Activated CD8-positive, alpha-beta memory T cell treated with anti-CD3 and anti-CD28 coated beads, Interleukin-2, amount 50 U/mL, for 24 hours (primary cell): ENCODE measurements around the gene PRR12.

Experiments used
- DNase-seq: peaks from one replicate; pipeline ENCODE4 v3.0.0-alpha.2; 2020; ENCODE audit errors: extremely low read depth

Gene PRR12

GRCh38 chr19:49592486-49593232, 1.7 kb downstream of the PRR12 start:
- no peak for DNase-seq

DNA sequence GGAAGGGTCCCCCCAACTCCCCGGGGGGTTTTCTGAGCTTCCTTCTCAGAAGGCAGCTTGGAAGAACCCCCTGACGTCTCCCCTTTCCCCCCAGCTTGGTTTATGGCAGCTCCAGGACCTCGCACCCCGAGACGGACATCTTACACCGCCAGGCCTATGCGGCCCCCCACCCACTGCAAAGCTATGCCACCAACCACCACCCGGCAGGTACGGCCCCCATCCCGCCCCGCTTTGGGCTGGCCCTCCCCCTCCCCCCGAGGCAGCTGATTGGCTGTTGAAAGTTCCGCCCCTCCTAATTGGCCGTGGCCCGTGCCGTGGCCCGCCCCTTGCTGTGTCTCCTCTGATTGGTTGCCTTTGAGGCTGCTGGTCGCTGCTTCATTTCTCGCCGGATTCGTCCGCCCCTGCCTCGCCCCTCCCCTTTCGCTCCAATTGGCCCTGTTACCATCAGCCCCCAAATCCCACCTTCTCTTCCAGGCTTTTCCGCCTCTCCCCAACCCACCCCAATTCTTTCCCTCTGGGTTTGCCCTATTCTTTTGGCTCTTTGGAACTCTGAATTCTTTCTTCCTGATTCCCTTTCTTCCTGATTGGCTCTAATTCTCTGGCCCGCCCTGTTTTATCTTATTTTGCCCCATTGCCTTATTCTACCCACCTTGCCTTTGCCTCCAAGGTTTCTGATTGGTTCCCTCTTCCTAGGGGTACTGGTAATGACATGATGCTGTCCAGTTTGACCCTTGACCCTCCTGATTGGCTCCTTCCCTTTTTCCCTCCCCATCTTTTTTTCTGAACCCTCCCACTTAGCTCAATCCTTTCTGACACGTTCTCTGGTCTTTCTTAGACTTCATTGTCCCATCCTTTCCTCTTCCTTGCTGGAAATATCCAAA, 2.5 kb downstream of the PRR12 start:
- peak; percentile 80 for DNase-seq

DNA sequence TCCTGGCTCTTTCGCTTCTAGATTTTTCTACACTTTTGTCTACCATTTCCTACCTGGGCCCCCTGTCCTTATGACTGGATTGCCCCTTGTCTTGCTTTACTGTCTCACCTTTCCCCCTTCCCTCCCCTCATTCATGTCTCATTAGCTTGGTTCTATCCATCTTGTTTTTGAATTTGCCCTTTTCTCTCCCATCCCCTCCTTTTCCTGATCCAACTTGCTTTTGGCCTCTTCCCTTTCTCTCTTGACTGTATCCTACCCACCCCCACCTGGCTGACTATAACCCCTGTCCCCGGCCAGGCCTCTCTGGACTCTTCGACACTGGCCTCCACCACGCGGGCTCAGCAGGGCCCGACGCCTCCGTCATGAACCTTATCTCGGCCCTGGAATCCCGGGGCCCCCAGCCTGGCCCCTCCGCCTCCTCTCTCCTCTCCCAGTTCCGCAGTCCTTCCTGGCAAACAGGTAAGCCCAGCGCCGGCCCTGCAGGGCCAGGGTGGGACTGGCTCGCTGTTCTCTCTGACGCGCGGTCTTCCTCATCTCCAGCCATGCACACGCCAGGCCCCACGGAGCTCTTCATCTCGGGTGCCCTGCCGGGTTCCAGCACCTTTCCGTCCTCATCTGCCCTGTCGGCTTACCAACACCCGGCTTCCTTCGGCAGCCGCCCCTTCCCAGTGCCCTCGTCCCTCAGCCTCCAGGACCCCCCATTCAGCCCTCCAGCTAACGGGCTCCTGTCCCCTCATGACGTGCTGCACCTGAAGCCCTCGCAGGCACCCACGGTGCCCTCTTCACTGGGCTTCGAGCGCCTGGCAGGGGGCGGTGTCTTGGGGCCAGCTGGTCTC, 3.4 kb downstream of the PRR12 start:
- no peak for DNase-seq

DNA sequence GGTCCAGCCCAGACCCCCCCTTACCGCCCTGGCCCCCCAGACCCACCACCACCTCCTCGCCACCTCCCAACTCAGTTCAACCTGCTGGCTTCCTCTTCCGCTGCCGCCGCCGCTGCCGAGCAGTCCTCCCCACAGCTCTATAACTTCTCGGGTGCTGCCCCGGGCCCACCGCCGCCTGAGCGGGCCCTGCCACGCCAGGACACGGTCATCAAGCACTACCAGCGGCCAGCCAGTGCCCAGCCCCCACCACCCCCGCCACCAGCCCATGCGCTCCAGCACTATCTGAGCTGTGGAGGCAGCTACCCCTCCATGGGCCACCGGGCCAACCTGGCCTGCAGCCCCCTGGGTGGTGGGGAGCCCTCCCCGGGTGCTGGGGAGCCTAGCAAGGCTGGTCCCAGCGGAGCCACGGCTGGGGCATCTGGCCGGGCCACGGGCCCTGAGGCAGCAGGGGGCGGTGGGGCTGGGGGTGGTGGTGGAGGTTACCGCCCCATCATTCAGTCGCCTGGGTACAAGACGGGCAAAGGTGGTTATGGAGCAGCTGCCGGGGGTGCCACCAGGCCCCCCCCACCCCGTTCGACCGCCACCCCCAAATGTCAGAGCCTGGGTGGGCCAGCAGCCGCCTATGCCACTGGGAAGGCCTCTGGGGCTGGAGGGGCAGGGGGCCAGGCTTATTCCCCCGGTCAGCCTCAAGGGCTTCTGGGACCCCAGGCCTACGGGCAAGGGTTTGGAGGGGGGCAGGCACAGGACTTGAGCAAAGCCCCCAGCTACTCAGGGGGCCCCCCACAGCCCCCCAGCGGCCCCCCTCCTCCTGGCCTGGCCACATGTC, 4.2 kb downstream of the PRR12 start:
- no peak for DNase-seq

DNA sequence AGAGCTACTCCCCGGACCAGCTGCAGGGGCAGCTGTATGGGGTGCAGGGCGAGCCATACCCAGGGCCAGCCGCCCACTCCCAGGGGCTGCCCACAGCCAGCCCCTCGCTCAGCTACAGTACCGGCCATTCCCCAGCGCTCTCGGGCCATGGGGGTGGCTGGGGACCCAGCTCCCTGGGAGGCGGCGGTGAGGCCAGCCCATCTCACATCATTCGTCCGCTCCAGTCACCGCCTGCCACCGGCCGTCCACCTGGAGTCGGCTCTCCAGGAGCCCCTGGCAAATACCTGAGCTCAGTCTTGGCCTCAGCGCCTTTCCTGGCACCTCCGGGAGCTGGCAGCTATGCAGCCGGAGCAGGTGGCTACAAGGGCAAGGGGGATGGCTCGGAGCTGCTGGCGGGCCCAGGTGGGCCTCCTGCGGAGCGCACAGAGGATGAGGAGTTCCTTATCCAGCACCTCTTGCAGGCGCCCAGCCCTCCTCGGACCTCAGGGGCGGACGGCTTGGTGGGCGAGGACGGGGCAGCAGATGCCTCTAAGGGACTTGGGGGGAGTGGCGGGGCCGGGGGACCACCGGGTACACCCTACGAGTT, 4.9 kb downstream of the PRR12 start:
- DNase-seq, result no peak

DNA sequence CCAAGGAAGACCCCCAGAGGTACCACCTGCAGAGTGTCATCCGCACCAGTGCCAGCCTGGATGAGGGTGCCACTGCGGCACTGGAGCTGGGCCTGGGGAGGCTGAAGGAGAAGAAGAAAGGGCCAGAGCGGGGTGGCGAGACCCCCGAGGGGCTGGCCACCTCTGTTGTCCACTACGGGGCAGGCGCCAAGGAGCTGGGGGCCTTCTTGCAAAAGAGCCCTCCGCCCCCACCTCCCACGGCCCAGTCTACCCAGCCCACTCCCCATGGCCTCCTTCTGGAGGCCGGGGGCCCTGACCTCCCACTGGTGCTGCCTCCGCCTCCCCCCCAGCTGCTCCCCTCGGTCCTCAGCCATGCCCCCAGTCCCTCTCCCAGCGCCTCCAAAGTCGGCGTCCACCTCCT, 5.4 kb downstream of the PRR12 start:
- no peak for DNase-seq

DNA sequence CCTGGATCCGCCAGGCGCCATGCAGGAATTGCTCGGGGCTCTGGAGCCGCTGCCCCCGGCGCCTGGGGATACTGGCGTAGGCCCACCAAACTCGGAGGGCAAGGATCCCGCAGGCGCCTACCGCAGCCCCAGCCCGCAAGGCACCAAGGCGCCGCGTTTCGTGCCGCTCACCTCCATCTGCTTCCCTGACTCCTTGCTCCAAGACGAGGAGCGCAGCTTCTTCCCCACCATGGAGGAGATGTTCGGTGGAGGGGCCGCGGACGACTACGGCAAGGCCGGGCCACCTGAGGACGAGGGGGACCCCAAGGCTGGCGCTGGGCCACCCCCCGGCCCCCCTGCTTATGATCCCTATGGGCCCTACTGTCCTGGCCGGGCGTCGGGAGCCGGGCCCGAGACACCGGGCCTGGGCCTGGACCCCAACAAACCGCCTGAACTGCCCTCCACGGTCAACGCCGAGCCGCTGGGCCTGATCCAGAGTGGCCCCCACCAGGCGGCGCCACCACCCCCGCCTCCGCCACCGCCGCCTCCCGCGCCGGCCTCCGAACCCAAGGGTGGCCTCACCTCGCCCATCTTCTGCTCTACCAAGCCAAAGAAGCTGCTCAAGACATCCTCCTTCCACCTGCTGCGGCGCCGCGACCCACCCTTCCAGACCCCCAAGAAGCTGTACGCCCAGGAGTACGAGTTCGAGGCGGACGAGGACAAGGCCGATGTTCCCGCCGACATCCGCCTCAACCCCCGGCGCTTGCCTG, 6.1 kb downstream of the PRR12 start:
- no peak for DNase-seq

DNA sequence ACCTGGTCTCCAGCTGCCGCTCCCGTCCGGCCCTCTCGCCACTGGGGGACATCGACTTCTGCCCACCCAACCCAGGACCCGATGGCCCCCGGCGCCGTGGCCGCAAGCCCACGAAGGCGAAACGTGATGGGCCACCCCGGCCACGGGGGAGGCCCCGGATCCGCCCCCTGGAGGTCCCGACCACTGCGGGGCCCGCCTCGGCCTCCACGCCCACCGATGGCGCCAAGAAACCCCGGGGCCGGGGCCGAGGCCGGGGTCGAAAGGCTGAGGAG, 6.7 kb downstream of the PRR12 start:
- DNase-seq, result no peak

DNA sequence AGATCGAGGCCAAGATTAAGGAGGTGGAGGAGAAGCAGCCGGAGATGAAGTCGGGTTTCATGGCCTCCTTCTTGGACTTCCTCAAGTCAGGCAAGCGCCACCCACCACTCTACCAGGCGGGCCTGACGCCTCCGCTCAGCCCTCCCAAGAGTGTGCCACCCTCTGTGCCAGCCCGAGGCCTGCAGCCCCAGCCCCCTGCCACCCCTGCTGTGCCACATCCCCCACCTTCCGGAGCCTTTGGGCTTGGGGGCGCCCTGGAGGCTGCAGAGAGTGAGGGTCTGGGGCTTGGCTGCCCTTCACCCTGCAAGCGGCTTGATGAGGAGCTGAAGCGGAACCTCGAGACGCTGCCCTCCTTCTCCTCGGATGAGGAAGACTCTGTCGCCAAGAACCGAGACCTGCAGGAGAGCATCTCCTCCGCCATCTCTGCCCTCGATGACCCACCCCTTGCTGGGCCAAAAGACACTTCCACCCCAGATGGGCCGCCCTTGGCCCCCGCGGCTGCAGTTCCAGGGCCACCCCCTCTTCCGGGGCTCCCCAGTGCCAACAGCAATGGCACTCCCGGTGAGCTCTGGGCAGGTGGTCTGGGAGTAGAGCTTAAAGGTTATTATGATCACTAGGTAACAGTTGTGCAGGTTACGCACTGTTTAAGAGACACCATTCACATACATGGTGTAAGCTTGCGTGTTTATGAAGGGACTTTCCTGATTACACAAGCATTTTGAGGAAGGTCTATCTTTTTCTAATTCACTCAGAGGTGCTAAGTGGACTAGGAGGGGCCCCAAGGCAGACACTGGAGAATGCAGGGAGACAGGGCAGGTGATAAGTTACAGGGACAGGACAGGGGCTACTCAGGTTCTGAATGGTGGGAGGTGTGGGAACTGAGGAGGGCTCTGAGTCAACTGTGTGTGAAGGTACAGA, 8.7 kb downstream of the PRR12 start:
- no peak for DNase-seq

GRCh38 chr19:49601482-49602038, 10.6 kb downstream of the PRR12 start:
- DNase-seq, result no peak

- DNase-seq, result no peak
Observed at GRCh38 chr19:49602806-49603205, 11.8 kb downstream of the PRR12 start.

DNA sequence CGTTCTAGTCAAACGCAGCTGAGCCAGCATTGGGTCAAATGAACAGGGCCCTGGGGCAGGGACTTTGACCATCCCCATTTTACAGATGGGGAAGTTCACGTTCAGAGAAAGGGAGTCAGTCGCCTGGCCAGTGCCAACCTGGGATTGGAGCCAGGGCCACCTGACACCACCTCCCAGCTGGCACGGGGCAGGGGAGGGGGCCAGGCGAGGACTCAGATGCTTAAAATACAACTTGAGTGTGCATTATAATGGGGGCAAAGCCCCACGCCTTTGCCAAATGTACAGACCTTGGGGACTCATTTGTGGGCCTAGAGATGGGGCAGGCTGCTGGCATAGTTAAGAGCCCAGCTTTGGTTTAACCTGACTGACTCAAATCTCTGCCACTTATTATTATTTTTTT, 14.6 kb downstream of the PRR12 start:
- DNase-seq, result no peak

DNA sequence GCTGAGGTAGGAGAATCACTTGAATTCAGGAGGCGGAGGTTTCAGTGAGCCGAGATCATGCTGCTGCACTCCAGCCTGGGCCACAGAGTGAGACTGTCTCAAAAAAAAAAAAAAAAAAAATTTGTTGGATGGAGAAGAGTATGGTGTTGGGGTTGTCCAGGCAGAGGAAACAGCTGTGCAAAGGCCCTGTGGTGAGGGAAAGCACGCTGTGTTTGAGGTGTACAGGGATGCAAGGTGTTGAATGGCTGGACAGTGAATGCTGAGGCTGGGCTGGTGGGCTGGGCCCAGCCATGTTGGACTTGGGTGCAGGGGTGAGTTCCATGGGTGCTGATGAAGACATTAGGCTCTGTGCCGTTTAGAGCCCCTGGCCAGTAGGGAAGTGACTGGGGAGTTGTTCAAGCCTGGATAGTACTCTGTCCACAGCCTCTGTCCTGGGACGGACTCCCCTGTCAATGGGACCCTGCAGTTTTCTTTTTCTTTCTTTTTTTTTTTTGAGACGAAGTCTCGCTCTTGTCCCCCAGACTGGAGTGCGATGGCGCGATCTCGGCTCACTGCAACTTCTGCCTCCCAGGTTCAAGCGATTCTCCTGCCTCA, 18.6 kb downstream of the PRR12 start:
- DNase-seq, result no peak

DNA sequence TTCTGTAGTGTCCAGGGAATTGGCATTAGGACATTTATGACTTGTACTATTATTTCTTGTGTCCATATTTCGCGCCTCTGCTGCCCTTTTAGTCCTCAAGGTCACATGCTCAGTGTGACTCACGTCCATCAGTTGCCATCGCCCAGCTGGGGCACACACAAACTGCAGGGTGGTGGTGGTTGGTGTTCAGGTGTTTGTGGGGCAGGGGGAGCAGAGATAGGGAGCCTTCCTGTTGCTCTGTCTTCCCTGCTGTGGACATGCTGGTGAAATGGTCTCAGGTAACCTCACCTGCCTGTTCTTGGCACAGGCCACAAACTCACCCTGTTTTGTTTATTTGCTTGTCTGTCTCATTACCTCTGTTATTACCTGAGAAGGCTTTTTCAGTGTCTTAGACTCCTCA, 22.4 kb downstream of the PRR12 start:
- DNase-seq, result no peak

DNA sequence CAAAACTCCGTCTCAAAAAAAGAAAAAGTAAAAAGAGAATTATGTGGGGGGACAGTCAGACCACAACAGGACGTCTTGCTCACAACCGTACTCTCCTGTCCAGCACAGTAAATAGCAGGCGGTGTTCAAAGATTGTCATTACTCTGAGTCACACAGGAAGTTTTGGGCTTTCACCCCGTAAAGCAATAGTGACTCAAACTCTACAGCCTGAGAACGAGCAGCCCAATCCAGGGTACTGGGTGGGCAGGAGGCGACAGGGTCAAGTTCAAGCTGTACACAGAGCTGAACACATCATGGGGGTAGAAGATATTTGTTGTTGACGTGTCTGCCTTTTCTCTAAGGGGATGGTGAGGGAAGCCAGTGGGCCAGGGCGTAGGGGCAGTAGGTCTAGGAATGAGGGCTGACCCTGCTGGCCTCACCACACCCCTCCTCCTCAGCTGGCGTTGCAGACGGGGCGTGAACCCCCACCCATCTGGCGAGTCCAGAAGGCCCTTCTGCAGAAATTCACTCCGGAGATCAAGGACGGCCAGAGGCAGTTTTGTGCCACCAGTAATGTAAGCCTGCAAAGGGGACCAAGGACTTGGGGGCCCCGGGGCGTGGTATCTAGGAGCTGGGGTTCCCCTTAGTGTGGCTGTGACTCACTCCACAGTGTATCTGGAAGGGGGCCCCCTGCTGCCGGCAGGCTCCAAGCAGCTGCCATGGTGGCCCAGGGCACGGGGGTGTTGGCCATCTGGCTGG, 23.3 kb downstream of the PRR12 start:
- no peak for DNase-seq

DNA sequence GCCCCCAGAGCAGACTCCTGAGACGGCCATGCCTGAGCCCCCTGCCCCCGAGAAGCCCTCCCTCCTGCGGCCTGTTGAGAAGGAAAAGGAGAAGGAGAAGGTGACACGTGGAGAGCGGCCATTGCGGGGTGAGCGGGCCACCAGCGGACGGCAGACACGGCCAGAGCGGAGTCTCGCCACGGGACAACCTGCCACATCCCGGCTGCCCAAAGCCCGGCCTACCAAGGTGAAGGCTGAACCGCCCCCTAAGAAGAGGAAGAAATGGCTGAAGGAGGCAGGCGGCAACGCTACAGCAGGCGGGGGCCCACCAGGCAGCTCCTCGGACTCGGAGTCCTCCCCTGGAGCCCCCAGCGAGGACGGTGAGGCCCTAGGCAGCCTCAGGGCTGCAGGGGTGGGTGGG, 24.9 kb downstream of the PRR12 start:
- DNase-seq, result no peak

GRCh38 chr19:49616532-49616931, 25.6 kb downstream of the PRR12 start:
- no peak for DNase-seq

DNA sequence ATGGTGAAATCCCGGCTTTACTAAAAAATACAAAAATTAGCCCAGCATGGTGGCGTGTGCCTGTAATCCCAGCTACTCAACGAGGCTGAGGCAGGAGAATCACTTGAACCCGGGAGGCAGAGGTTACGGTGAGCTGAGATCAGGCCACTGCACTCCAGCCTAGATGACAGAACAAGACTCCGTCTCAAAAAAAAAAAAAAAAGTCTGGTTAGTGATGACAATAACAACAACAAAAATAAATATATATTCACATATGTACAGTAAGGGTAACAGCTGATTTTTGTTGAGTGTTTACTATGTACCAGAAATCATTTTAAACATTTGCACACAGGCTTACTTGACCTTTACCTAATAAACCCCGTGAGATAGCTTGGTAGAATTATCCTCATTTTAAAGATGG, 26.0 kb downstream of the PRR12 start:
- DNase-seq, result no peak
